Right atrium auricular region (tissue), 2 donors: ENCODE data around the gene DENND6A. TPM values are rescaled to one million over a fixed set of nuclear protein-coding genes. Genes with fewer than 3 reads are reported as not detected.

Experiments used
- DNase-seq: peaks from one replicate; pipeline ENCODE4 v3.0.0-alpha.2; 2019; ENCODE audit warnings: low spot score
- H3K27ac ChIP-seq, 2 donors: fragments of 200-600 bp; sonication (generic); 1 replicate in 1 of 2; 2 replicates in 1 of 2; pipeline ENCODE4 v1.5.1; 2016 to 2019
- H3K27me3 ChIP-seq, 2 donors: fragments of 200-600 bp; sonication (generic); one replicate each; pipeline versions ENCODE4 v1.5.1 to v1.6.0; 2017 to 2019
- H3K36me3 ChIP-seq: fragments of 200-600 bp; sonication (generic); one replicate; pipeline ENCODE4 v1.5.1; 2016
- H3K4me1 ChIP-seq, 2 donors: fragments of 200-600 bp; sonication (generic); one replicate each; pipeline versions ENCODE4 v1.5.1 to v1.6.0; 2017 to 2019
- H3K4me3 ChIP-seq, 2 donors: fragments of 200-600 bp; sonication (generic); 1 replicate in 1 of 2; 2 replicates in 1 of 2; pipeline ENCODE4 v1.5.1; 2017 to 2019; ENCODE audit warnings: mild to moderate bottlenecking in 1 of 2, moderate library complexity in 1 of 2
- H3K9me3 ChIP-seq, 2 donors: fragments of 200-600 bp; sonication (generic); one replicate each; pipeline ENCODE4 v1.5.1; 2019
- CTCF ChIP-seq, 2 donors: fragments of 200-600 bp; sonication (generic); IDR thresholded peaks; one replicate each; pipeline ENCODE4 v1.5.1; 2019; ENCODE audit warnings: antibody characterized with exemption in 2 of 2
- total RNA-seq, 2 donors: library from RNA; depleted of rRNA; stranded (reverse); fragments of >200 nt; gene quantifications; one replicate each; pipeline ENCODE4 v1.1.0, GENCODE V29; 2016

The DENND6A gene
- total RNA-seq, 2 donors from 2014 or later, result 12.7 to 13.3 TPM

- Histone ChIP-seq H3K4me3 (no peak overlapping the region), H3K4me1 (peaks cover 0 to 4% of the 10 kb centered on the region in 2 donors), H3K9me3 (no peaks in the 10 kb centered on the region), H3K36me3 (no peaks in the 10 kb centered on the region), H3K27me3 (no peaks in the 10 kb centered on the region), H3K27ac (no peak overlapping the region)
- no peak for DNase-seq
- no peak for TF ChIP-seq CTCF (IDR thresholded peaks at IDR 0.05)
Observed at GRCh38 chr3:57733790-57734189, 40.9 kb upstream of the DENND6A start.

- Histone ChIP-seq H3K4me1 (no peaks in the 10 kb centered on the region), H3K36me3 (no peaks in the 10 kb centered on the region), H3K27ac (no peak overlapping the region), H3K27me3 (no peaks in the 10 kb centered on the region), H3K9me3 (no peaks in the 10 kb centered on the region), H3K4me3 (no peak overlapping the region)
- DNase-seq, result no peak
- TF ChIP-seq CTCF (IDR thresholded peaks at IDR 0.05), result no peak
Observed at GRCh38 chr3:57731311-57731710, 38.4 kb upstream of the DENND6A start.

GRCh38 chr3:57730682-57731081, 37.8 kb upstream of the DENND6A start:
- H3K9me3 ChIP-seq, result no peaks in the 10 kb centered on the region
- H3K4me1 ChIP-seq, result no peaks in the 10 kb centered on the region
- DNase-seq, result no peak
- H3K4me3 ChIP-seq, result no peak overlapping the region
- no peaks in the 10 kb centered on the region for H3K36me3 ChIP-seq
- no peak for TF ChIP-seq CTCF (IDR thresholded peaks at IDR 0.05)
- no peaks in the 10 kb centered on the region for H3K27me3 ChIP-seq
- H3K27ac ChIP-seq, result no peak overlapping the region

GRCh38 chr3:57729334-57730045, 36.6 kb upstream of the DENND6A start:
- Histone ChIP-seq H3K9me3 (no peaks in the 10 kb centered on the region), H3K4me3 (no peak overlapping the region), H3K4me1 (no peaks in the 10 kb centered on the region), H3K36me3 (no peaks in the 10 kb centered on the region), H3K27ac (no peak overlapping the region), H3K27me3 (no peaks in the 10 kb centered on the region)
- DNase-seq, result no peak
- TF ChIP-seq CTCF (IDR thresholded peaks at IDR 0.05), result no peak

- Histone ChIP-seq H3K4me1 (no peaks in the 10 kb centered on the region), H3K9me3 (no peaks in the 10 kb centered on the region), H3K27me3 (no peaks in the 10 kb centered on the region), H3K4me3 (no peak overlapping the region), H3K36me3 (no peaks in the 10 kb centered on the region), H3K27ac (no peak overlapping the region)
- no peak for DNase-seq
- TF ChIP-seq CTCF (IDR thresholded peaks at IDR 0.05), result no peak
Observed at GRCh38 chr3:57727106-57727505, 34.2 kb upstream of the DENND6A start.

GRCh38 chr3:57726397-57726796, 33.5 kb upstream of the DENND6A start:
- Histone ChIP-seq H3K27me3 (no peaks in the 10 kb centered on the region), H3K36me3 (no peaks in the 10 kb centered on the region), H3K27ac (no peak overlapping the region), H3K4me3 (no peak overlapping the region), H3K9me3 (no peaks in the 10 kb centered on the region), H3K4me1 (no peaks in the 10 kb centered on the region)
- no peak for TF ChIP-seq CTCF (IDR thresholded peaks at IDR 0.05)
- no peak for DNase-seq
